ENCODE results near the gene TASL.
"Not testable (repeated sequence)": the region's sequence is repeated elsewhere in the genome, so short reads cannot be mapped to it uniquely, and the experiment has no call there.

The TASL gene, protein sequence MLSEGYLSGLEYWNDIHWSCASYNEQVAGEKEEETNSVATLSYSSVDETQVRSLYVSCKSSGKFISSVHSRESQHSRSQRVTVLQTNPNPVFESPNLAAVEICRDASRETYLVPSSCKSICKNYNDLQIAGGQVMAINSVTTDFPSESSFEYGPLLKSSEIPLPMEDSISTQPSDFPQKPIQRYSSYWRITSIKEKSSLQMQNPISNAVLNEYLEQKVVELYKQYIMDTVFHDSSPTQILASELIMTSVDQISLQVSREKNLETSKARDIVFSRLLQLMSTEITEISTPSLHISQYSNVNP

GRCh38 chrX:30577362-30577991 is at the start of gene TASL:
TASL (minus strand) TSS chrX:30577766; CDS start chrX:30560355, 17,411 bp downstream.
- no peaks in the 10 kb centered on the region for H3K4me1 ChIP-seq (ENCODE audit: control insufficient read depth, insufficient read depth, low read length)
- H3K9ac ChIP-seq (ENCODE audit: low read length) = no peak within 1 kb of the TSS
- H3K36me3 ChIP-seq (ENCODE audit: control insufficient read depth, insufficient read depth, low read length) = no peaks in the 10 kb centered on the region
- H3K27me3 ChIP-seq (ENCODE audit: control insufficient read depth, insufficient read depth, low read length) = no peaks in the 10 kb centered on the region
- H3K4me3 ChIP-seq (ENCODE audit: low read length) = peak within 1 kb of the TSS; percentile 52
- H3K27ac ChIP-seq (ENCODE audit: low read depth, low read length) = no peak within 1 kb of the TSS

GRCh38 chrX:30626402-30626801 is 48.8 kb upstream of the TASL start:
- Histone ChIP-seq H3K27me3 (ENCODE audit: control insufficient read depth, insufficient read depth, low read length) (no peaks in the 10 kb centered on the region), H3K9ac (ENCODE audit: low read length) (no peak overlapping the region), H3K4me1 (ENCODE audit: control insufficient read depth, insufficient read depth, low read length) (no peaks in the 10 kb centered on the region), H3K27ac (ENCODE audit: low read depth, low read length) (no peak overlapping the region), H3K36me3 (ENCODE audit: control insufficient read depth, insufficient read depth, low read length) (no peaks in the 10 kb centered on the region), H3K4me3 (ENCODE audit: low read length) (no peak overlapping the region)

- Histone ChIP-seq H3K4me3 (ENCODE audit: low read length) (no peak overlapping the region), H3K36me3 (ENCODE audit: control insufficient read depth, insufficient read depth, low read length) (no peaks in the 10 kb centered on the region), H3K4me1 (ENCODE audit: control insufficient read depth, insufficient read depth, low read length) (no peaks in the 10 kb centered on the region), H3K9ac (ENCODE audit: low read length) (no peak overlapping the region), H3K27ac (ENCODE audit: low read depth, low read length) (no peak overlapping the region), H3K27me3 (ENCODE audit: control insufficient read depth, insufficient read depth, low read length) (no peaks in the 10 kb centered on the region)
These were observed 44.8 kb upstream of the TASL start for GRCh38 chrX:30622361-30622760.

- no peak overlapping the region for H3K4me3 ChIP-seq (ENCODE audit: low read length)
- H3K4me1 ChIP-seq (ENCODE audit: control insufficient read depth, insufficient read depth, low read length) = no peaks in the 10 kb centered on the region
- peak overlapping the region; percentile 51 for H3K27ac ChIP-seq (ENCODE audit: low read depth, low read length)
These were observed 43.5 kb upstream of the TASL start for GRCh38 chrX:30620980-30621618.

GRCh38 chrX:30620125-30620524 is 42.6 kb upstream of the TASL start:
- H3K27me3 ChIP-seq (ENCODE audit: control insufficient read depth, insufficient read depth, low read length) = no peaks in the 10 kb centered on the region
- H3K4me3 ChIP-seq (ENCODE audit: low read length) = no peak overlapping the region
- H3K36me3 ChIP-seq (ENCODE audit: control insufficient read depth, insufficient read depth, low read length) = no peaks in the 10 kb centered on the region
- H3K4me1 ChIP-seq (ENCODE audit: control insufficient read depth, insufficient read depth, low read length) = no peaks in the 10 kb centered on the region
- H3K9ac ChIP-seq (ENCODE audit: low read length) = no peak overlapping the region
- peak overlapping the region; percentile 51 for H3K27ac ChIP-seq (ENCODE audit: low read depth, low read length)

More at GRCh38 chrX:30620980-30621618, 43.5 kb upstream of the TASL start:
- Histone ChIP-seq H3K9ac (ENCODE audit: low read length) (no peak overlapping the region), H3K27me3 (ENCODE audit: control insufficient read depth, insufficient read depth, low read length) (no peaks in the 10 kb centered on the region), H3K36me3 (ENCODE audit: control insufficient read depth, insufficient read depth, low read length) (no peaks in the 10 kb centered on the region)

- H3K4me1 ChIP-seq (ENCODE audit: control insufficient read depth, insufficient read depth, low read length) = no peaks in the 10 kb centered on the region
- H3K27me3 ChIP-seq (ENCODE audit: control insufficient read depth, insufficient read depth, low read length) = no peaks in the 10 kb centered on the region
- no peak overlapping the region for H3K27ac ChIP-seq (ENCODE audit: low read depth, low read length)
- H3K9ac ChIP-seq (ENCODE audit: low read length) = no peak overlapping the region
- no peaks in the 10 kb centered on the region for H3K36me3 ChIP-seq (ENCODE audit: control insufficient read depth, insufficient read depth, low read length)
- H3K4me3 ChIP-seq (ENCODE audit: low read length) = no peak overlapping the region
These were observed 40.7 kb upstream of the TASL start for GRCh38 chrX:30618160-30618765.

GRCh38 chrX:30615229-30615628 is 37.7 kb upstream of the TASL start:
- Histone ChIP-seq H3K4me3 (ENCODE audit: low read length) (no peak overlapping the region), H3K27me3 (ENCODE audit: control insufficient read depth, insufficient read depth, low read length) (no peaks in the 10 kb centered on the region), H3K9ac (ENCODE audit: low read length) (no peak overlapping the region), H3K4me1 (ENCODE audit: control insufficient read depth, insufficient read depth, low read length) (no peaks in the 10 kb centered on the region), H3K27ac (ENCODE audit: low read depth, low read length) (no peak overlapping the region), H3K36me3 (ENCODE audit: control insufficient read depth, insufficient read depth, low read length) (no peaks in the 10 kb centered on the region)

- H3K9ac ChIP-seq (ENCODE audit: low read length) = no peak overlapping the region
- no peak overlapping the region for H3K27ac ChIP-seq (ENCODE audit: low read depth, low read length)
- H3K27me3 ChIP-seq (ENCODE audit: control insufficient read depth, insufficient read depth, low read length) = no peaks in the 10 kb centered on the region
These were observed 36.2 kb upstream of the TASL start for GRCh38 chrX:30613721-30614120.

DNA sequence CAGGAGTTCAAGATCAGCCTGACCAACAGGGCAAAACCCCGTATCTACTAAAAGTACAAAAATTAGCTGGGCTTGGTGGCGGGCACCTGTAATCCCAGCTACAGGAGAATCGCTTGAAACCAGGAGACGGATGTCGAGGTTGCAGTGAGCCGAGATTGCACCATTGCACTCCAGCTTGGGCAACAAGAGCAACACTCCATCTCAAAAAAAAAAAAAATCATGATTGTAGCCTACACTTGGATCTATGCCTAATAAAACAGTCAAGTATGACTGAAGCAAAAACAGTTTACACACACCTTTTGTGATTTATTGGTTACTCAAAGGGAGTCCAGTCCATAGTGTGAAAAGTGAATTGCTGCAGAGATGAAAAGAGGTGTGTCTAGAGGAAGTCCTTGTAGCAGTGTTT is 34.7 kb upstream of the TASL start:
- Histone ChIP-seq H3K36me3 (ENCODE audit: control insufficient read depth, insufficient read depth, low read length) (no peaks in the 10 kb centered on the region), H3K27me3 (ENCODE audit: control insufficient read depth, insufficient read depth, low read length) (no peaks in the 10 kb centered on the region), H3K27ac (ENCODE audit: low read depth, low read length) (no peak overlapping the region), H3K9ac (ENCODE audit: low read length) (no peak overlapping the region), H3K4me3 (ENCODE audit: low read length) (no peak overlapping the region), H3K4me1 (ENCODE audit: control insufficient read depth, insufficient read depth, low read length) (no peaks in the 10 kb centered on the region)

More at GRCh38 chrX:30613721-30614120, 36.2 kb upstream of the TASL start:
- Histone ChIP-seq H3K36me3 (ENCODE audit: control insufficient read depth, insufficient read depth, low read length) (no peaks in the 10 kb centered on the region), H3K4me1 (ENCODE audit: control insufficient read depth, insufficient read depth, low read length) (no peaks in the 10 kb centered on the region), H3K4me3 (ENCODE audit: low read length) (no peak overlapping the region)

DNA sequence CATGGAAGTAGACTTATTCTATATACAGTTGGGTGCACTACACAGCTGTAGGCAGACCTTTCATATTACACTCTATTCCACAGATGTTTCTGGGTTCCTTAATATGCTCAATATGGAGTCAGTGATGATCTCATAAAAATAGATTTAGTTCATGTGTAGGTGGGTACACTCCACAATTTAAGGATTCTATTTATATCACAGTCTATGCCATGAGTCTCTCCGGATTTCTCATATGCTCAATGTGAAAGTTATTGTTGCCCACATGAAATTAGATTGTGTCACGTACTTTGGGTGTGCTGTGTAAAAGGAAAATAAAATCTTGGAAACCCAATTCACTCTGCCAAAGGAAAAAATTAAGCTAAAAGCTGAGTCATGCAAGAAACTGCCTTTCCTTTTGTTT is 32.5 kb upstream of the TASL start:
- Histone ChIP-seq H3K9ac (ENCODE audit: low read length) (no peak overlapping the region), H3K27ac (ENCODE audit: low read depth, low read length) (no peak overlapping the region), H3K4me3 (ENCODE audit: low read length) (no peak overlapping the region), H3K4me1 (ENCODE audit: control insufficient read depth, insufficient read depth, low read length) (no peaks in the 10 kb centered on the region), H3K27me3 (ENCODE audit: control insufficient read depth, insufficient read depth, low read length) (no peaks in the 10 kb centered on the region), H3K36me3 (ENCODE audit: control insufficient read depth, insufficient read depth, low read length) (no peaks in the 10 kb centered on the region)

GRCh38 chrX:30607155-30607554 is 29.6 kb upstream of the TASL start:
- no peak overlapping the region for H3K9ac ChIP-seq (ENCODE audit: low read length)
- H3K4me3 ChIP-seq (ENCODE audit: low read length) = no peak overlapping the region
- no peaks in the 10 kb centered on the region for H3K27me3 ChIP-seq (ENCODE audit: control insufficient read depth, insufficient read depth, low read length)
- H3K27ac ChIP-seq (ENCODE audit: low read depth, low read length) = no peak overlapping the region
- no peaks in the 10 kb centered on the region for H3K4me1 ChIP-seq (ENCODE audit: control insufficient read depth, insufficient read depth, low read length)
- no peaks in the 10 kb centered on the region for H3K36me3 ChIP-seq (ENCODE audit: control insufficient read depth, insufficient read depth, low read length)

DNA sequence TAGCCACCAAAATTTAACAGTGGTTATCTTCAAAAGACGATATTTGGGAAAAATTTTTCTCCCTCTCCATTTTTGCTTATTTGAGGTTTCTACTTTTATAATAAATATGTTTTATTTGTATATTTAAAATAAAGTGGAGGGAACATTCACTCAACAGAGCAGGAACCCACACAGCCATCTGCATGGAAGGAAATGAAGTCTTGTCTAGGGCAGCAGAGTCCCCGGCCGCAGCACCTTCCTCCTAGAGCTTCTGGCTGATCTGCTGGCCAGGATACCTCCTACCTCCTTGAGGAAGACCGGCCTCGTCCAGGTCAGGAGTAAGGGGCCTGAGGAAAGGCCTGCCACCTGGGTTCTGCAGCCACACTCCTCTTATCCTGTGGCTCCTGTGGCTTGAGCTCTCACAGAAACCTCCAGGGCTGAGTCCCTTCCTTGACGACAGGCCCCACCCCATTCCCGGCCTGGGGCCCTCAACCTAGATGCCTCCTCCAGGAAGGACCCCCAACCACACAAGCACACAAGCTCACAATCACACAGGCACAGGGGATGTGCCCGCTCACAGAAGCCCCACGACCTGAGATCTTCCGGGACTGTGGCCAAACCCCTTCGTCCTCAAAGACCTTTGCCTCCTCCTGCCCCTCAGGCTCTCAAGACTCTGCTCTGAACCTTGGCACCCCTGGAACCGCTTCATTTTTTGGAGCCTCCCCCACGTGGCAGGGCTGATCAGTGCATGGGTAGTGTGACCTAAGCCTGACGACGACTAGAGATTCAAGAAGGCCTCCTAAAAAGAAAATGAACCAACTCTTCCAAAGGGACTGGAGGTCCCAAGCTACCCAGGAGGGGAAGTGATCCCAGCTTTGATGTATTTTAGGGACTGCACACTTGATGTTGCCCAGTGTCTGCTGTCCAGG is 23.0 kb upstream of the TASL start:
- H3K4me1 ChIP-seq (ENCODE audit: control insufficient read depth, insufficient read depth, low read length) = not testable (repeated sequence)

More for the DNA sequence above, 23.0 kb upstream of the TASL start:
- not testable (repeated sequence) for H3K4me3 ChIP-seq (ENCODE audit: low read length); H3K36me3 ChIP-seq (ENCODE audit: control insufficient read depth, insufficient read depth, low read length); H3K27me3 ChIP-seq (ENCODE audit: control insufficient read depth, insufficient read depth, low read length); H3K9ac ChIP-seq (ENCODE audit: low read length); H3K27ac ChIP-seq (ENCODE audit: low read depth, low read length)

Data from rectal smooth muscle tissue (tissue), 1 donor.